GM21390 (cell line): ENCODE results near the gene ADPRS.

Experiments used
- ATAC-seq: cut with Tn5 transposase; IDR thresholded peaks from one replicate; pipeline ENCODE4 v1.9.1; 2021; ENCODE audit not compliant: unreplicated experiment

The ADPRS gene

DNA sequence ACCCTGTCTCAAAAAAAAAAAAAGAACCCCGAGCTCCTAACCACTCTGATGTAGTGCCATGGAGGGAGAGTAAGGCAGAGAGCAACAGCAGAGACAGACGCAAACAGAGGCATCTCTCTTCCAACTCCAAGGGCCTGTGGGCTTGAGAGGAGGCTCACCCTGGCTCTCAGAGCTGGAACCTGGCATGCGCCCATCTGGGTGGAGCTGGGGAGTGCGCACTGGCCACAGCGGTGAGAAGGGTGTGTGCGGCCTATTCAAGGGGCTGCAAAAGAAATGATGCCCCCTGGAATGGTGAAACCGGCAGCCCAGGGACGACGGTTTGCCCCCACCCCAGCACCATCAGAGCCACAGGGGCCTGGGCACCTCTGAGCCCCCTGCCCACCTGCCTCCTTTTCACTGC lies 18.7 kb downstream of the ADPRS start:
- ATAC-seq, result no peak

DNA sequence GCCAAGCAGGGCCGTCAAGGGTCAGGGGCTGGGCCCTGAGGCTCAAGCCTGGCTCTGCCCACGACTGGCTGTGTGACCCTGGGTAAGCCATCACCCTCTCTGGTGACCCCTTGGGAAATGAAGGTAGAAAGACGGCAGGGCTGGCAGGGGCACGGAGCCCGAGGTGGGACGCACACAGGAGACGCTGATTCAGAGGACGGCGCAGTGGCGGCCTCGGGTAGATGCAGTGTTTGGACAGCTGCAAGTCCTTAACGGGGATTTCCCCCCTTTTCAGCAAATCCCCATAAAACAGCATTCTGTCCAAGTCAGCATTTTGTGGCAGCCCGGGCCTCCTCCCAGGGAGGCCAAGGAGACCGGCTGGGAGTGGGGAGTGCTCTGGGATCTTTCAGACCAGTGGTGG lies 19.6 kb downstream of the ADPRS start:
- ATAC-seq, result no peak

DNA sequence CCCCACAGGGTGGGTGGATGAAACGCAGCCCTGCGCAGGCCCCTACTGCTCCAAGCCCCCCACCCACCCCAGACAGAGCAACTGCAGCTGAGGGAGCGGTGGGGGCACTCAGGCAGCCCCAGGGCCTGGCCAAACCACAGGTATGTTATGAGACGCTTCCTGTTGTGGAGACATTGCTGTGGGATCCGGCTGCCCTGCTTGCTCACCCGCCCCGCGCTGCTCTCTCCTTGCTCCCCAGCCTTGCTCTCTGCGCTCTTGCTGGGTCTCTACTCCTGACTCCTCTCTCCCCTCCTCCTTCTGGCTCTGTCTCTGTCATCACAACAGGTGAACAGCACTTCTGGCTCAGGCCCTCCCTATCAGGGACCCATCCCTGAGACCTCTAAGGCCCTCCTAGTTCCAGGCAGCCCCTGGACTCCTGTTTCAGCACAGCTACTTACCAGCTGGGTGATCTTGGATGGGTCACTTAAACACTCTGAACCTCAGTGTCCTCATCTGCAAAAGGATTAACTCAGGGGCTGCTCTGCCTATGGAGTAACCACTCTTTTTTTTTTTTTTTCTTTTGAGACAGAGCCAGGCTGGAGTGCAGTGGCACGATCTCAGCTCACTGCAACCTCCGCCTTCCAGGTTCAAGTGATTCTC lies 20.5 kb downstream of the ADPRS start:
- ATAC-seq, result no peak

DNA sequence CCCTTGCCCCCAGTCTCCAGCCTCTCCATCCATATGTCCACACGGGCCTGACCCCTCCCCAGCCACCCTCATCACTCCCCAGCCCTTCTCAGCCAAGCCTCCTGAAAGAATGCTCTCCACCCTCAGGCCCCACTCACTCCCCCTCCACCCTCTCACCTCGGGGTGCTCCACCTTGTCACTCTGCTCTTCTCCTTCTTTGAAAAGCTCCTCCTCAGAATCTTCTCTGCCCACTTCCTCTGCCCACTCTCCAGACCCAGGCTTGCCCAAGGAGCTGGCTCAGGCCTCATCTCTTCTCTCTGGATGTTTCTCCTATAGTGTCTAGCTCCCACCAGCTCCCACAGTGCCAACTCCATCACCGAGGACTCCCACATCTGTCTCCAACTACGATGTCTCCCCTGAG lies 22.5 kb downstream of the ADPRS start:
- ATAC-seq, result no peak

DNA sequence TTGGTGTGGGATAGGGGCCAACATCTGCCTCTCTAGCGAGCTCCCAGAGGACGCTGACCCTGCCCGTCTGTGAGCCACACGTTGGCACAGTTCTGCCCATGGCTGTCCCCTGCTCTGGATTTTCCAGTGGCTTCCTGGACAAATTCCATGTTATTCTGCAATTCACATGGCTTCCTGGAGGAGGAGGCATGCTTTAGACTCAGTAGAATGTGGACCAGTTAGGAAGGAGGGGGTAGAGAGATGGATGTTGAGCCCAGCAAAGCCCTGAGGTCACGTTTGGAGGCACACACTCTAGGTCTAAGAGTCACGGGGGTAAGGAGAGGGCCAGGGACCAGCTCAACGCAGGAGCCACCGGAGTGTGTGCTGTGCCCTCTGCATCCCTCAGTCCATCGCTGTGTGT lies 24.1 kb downstream of the ADPRS start:
- ATAC-seq, result no peak

DNA sequence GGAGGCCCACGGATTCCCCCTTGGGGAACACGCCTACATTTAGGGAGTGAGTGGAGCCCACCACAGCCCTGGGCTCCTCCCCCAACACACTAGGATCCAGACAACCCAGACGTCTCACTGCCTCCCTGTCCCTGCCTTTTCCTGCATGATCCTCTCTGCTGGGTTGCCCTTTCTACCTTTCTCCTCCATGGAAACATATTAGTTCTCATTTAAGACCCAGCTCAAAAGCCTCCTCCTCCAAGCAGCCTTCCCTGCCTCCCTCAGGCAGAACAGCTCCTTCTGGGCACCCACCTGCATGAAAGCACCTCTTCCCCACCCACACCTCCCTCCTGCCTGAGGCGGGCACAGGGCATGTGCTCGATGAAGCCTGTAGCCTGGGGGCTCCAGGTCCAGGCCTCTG lies 25.7 kb downstream of the ADPRS start:
- ATAC-seq, result no peak

DNA sequence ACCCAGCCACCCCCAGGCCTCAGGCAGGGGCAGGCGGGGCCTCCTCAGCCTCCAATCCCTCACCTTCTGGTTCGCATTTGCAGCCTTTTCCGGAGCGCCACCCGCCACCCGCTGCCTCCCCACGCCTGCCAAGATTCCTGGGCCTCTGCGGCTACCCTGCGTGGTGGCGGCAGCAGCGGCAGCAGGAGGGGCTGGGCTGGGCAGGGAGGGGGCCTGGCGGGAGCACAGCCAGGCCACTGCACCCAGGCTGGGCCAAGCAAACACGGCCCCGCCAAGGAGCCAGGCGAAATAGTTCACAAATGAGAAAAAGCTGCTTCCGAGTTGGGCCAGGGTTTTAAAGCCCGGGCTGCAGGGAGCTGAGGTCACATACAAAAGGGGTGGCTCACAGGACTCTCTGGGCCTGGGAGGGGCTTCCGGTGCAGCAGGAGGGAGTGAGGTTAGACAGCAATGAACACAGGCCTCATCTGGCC lies 26.5 kb downstream of the ADPRS start:
- no peak for ATAC-seq

DNA sequence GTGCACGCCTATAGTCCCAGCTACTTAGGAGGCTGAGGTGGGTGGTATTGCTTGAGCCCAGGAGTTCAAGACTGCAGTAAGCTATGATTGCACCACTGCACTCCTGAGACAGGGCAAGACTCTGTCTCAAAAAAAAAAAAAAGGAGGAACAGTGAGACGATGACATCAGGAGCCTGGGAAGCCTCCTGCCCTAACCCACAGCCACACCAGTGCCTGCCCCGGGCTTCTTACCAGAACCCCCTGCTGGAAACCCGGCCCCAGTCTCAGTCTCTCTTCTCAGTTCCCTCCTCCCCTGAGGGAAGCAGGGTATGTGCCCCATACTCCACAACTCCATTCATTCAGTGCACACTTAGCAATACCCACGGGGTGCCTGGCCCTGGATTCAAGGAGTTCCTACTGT lies 27.2 kb downstream of the ADPRS start:
- no peak for ATAC-seq

DNA sequence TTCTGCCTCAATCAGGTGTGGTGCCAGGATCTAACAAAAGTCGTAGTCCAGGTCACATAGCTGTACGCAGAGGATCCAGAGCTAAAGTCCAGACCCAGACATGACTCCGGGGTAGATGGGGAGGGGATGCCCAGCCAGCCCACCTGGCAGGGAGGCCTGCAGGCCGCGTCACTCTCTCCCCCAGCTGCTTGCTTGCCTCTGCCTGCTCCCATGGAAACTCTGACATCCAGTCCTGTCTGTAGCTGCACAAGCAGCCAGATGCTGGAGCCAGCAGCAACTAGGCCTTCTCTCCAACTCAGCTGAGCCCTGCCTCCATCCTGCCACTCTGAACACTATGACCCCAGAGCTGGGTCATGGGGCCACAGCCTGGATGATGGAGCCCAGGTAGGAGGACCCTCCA lies 28.2 kb downstream of the ADPRS start:
- ATAC-seq, result no peak

DNA sequence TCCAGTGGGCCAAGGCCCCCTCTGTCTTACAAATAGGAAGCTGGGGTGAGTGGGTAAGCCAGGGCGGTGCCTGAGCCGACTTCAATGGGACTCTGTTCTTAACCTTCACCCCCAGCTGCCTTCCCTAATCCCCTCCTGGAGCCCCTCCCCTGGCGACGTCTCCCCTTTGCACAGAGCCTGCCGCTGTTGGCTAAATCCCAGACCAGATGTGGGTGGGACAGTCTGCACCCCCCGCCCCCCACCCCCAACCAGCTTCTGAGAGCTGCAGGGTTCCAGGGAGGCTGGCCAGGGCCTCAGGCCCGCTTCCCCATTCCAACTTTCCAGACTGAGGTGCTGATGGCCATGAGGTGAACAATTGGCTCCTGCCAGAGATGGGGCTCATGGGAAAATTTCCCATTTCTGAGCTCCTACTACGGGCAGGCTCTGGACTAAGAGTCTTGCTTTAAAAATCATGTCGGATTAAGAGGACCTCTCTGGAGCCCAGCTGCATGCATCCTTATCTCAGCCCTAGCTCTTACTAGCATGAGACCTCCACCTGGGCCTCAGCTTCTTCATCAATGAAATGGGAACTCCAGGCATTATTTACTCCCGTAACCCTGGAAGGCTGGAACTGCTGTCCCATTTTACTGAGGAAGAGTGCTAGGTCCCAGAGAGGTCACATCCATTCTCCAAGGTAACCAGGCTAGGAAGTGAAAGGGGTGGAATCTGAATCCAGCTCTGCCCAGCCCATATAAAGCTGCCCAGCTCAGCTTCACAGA lies 29.9 kb downstream of the ADPRS start:
- no peak for ATAC-seq

DNA sequence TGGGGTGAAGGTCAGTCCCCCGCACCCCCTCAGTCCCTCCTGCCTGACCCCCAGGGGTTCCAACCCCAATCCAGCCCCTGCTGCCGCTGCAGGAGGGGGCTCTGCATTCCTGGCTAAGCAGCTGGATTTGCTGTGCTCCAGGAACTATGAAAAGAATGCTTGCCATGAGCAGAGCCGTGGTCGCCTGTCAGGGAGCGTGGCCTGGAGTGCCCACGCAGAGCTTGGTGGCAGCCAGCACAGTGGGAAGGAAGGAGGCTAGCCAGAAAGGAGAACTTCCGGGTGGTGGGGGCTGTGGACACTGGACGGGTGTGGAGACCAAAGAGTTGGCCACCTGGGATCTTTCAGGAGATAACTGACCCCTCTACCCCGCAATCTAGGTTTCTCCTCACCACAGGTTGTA lies 30.8 kb downstream of the ADPRS start:
- ATAC-seq, result no peak

DNA sequence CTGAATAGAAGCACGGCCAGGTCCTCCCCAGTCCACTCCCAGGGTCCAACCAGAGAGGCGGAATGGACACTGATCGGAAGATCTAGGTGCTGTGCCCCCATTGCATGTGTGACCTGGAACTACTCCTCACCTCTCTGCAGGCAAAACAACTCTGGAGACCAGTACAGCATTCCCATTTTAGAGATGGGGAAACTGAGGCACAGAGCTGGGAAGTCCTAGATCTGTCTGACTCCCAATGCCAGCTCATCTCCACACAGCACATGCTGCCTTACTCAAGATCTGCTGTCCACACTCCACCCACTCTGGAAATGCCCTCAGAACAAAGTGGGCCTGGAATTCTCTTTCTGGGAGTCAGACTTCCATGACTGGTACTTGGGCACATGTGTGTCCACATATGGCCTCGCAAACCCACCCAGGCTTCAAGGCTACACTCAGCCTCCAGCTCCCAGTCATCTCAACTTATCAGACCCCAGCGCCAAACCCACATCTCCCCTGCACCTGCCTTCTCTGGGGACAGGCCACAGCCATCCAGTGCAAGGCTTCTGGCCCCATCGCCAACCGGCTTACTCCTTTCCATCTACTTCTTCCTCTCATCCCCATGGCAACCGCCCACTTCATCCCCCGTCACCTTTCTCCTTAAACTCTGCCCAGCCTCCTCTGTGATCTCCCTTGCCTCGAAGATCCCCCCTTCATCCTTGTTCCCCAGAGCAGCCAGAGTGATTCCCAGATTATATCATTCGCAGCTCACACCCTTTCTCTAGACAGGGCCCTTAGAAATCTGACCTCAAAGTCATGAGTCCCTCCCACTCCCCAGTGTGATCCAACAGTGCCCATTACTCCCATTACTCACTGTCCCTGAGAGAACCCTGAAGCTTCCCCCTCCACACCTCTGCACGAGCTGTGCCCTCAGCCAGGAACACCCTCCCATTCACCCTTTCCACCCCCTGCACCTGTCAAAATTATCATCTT lies 33.7 kb downstream of the ADPRS start:
- no peak for ATAC-seq

DNA sequence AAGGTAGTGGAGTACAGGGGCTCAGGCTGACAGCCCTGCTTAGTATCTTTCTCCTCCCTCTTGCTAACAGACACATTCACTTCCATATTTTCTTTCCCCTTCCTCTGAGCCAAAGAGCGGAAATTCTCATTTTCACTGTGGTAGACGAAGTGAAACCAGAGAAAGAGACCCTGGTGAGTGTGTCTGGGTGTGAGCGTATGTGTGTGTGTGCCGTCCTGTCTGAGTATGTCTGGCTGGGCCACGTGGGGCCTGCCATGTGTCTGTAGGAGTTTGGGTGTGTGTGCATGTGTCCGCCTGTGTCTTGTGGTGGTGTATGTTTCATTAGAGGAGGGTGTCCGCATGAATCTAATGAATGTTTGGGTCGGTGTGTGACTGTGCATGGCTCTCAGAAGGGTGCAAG lies 34.7 kb downstream of the ADPRS start:
- ATAC-seq, result no peak

DNA sequence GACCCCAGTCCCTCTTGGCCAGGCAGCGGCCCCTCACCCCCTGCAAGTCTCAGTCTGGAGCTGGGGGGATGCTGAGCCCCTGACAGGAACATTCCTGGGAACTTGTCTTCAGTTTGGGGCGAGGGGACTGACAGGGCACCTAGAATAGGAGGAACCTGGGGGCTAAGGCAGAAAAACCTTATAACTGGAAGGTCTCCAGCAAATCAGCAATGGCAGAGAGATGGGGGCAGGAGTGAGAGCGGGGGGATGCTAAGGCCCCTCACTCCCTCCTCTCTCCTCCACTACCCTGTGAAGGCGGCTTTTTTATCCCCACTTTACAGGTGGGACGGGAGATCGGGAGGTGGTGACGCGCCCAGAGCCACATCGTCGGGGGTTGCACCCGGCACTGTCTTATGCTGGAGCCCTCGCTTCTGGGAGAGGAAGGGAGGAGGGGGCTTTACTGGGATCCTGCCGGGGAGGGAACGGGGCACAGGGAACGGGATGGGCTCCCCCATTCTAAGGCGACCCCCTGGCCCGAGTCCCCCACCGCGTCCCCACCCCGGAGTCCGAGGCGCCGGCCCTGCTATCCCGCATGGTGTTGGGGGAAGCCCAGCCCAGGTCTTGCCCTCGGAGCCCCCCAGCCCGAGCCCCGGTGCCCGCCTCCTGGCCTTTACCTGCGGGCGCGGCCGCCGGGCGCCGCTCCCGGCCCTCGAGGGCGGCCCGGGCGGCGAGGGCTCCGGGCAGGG lies 35.9 kb downstream of the ADPRS start:
- ATAC-seq, result no peak

DNA sequence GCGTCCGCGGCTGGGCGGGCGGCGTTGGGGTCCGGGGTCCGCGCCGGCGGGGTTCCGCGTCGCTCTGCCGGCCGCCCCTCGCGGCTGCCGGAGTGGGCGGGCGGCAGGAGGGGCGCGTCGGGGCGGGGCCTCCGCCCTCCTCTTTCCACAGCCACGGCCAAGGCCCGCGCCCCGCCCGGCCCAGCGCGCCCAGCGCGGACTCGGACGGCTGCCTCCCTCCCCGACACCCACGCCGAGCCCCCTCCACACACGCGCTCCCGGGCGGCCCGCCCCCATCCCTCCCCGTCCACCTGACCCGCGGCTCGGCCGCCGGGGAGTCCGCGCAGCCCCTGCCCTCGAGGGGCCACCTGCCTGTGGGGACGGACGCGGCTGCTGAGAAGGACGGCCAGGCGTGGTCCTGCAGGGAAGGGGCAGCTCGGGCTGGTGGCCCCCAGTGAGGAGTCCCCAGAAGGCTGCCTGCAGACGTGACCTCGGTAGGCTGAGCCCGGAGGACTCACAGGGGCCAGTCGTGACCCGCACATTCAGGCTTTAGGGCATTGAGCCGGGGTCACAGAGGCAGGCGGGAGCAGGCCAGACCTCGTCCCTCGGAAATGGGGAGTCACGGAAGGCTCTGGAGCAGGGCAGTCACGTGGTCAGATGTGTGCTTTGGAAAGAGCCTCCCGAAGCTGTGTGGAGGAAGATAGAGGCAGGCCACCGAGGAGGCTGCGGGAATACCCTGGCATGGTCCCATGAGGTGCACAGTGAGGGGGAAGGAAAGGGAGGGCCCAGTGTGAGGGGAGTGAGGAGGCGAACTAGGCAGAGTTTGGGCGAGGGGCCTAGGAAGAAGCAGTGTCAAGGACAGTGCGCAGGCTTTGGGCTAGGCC lies 36.7 kb downstream of the ADPRS start, which contains the start of gene COL8A2:
Gene COL8A2 (minus strand): TSS at position 94 of the 863 bp plus-strand sequence. CDS start 24,980 bp downstream, outside the sequence.
- no peak for ATAC-seq

DNA sequence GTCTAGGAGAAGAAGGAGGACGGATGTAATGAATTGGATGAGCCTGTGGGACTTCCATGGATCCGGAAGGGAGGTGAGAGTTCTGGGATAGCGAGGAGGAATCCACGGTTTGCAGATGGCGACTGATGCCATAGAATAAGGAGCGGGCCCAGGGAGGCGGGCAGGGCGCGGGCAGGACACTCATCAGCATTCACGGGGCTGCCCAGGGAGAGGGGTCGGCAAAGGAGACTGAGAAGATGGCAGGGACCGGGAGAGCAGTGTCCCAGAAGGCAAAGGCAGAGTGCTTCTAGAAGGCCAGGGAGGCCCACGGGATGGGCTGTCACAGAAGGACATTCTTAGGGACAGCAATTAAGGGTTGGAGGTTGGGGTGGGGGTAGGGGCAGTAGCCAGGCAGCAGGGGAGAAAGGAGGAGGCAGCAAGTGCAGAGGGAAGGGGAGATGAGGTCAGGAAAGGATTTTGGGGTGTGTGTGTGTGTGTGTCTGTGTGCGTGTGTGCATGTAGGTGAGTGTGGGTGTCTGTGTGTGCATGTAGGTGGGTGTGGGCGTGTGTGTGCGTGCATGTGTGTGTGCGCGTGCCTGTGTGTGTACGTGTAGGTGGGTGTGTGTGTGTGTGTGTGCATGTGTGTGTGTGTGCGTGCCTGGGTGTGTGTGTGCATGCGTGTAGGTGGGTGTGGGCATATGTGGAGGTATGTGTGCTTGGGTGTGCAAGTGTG lies 37.5 kb downstream of the ADPRS start:
- ATAC-seq, result no peak

DNA sequence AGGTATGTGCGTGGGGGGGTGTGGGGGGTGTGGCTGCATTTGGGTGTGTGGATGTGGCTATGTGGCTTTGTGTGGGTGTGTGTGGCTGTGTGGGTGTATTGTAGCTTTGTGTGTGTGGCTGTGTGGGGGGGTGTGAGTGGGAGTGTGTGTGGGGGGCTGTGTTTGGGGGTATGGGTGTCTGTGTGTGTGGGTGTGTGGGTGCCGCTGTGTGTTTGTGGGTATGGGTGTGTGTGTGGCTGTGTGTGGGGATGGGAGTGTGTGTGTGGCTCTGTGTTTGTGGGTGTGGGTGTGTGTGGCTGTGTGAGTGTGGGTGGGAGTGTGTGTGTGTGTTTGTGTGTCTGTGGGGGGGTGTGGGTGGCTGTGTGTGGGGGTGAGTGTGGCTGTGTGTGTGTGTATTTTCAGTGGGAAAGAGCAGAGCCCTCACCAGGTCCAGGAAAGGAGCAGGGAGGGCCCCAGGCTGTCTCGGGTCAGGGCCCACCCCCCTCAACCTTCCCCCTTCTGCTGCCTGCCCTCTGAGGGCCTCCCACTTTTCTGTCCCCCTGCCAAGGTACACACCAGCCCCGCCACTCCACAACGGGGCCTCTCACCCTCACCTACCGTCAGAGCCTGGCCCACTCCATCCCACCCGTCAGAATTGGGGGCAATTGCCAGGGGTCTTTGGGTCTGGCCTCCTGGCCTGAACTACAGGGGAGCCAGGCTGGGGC lies 38.3 kb downstream of the ADPRS start:
- no peak for ATAC-seq

DNA sequence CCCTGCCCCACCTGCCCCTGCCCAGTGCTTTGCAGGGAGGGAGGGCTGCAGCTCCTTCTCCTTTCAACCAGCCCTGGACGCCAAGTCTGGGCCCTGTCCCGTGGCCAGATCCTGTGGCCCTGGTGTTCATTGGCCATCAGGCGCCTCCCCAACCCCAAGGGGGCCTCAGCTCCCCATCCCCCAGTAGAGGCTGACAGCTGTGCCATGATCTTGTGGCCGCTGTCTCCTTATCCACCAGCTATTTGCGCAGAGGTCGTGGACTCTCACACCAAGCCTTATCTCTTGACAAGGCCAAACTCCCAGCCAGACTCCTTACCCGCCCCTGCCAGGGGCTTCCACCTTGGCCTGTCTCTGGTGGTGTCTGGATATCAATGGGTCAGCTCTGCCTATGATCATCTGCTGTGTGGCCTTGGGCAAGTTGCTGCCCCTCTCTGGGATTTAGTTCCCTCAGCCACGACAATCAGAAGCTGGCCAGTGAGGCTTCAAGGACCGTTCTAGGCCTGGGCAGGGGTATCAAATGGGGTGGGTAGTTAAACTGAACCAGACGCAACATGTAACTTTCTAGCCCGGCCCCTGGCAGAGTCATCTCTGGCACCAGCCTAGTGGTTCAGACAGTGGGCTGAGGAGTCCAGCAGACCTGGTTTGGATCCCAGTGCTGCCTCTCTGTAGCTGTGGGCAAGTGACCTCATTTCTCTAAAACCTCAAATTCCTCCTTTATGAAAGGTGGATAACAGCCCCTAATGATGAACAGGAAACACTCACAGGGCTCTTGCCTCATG lies 39.6 kb downstream of the ADPRS start:
- ATAC-seq, result no peak
